ACC112 (cell line): ENCODE data around the gene ZNF608.

Experiments used
- H2AFZ ChIP-seq: fragments of 200-600 bp; sonication (generic); one replicate; pipeline ENCODE4 v1.6.0; 2017; ENCODE audit warnings: antibody characterized with exemption, low read length; ENCODE audit not compliant: unreplicated experiment
- H3K27ac ChIP-seq: fragments of 200-600 bp; sonication (generic); 2 replicates; pipeline ENCODE4 v1.5.1; 2014; ENCODE audit warnings: low read depth, mild to moderate bottlenecking, antibody characterized with exemption, low read length, moderate library complexity
- H3K27me3 ChIP-seq: fragments of 200-600 bp; sonication (generic); 2 replicates; pipeline ENCODE4 v1.6.1; 2014; ENCODE audit warnings: mild to moderate bottlenecking, antibody characterized with exemption, low read length, moderate library complexity, mixed read lengths; ENCODE audit not compliant: insufficient read depth
- H3K36me3 ChIP-seq: fragments of 200-600 bp; sonication (generic); 2 replicates; pipeline ENCODE4 v1.6.1; 2016; ENCODE audit warnings: mild to moderate bottlenecking, antibody characterized with exemption, low read length, moderate library complexity, mixed read lengths; ENCODE audit not compliant: insufficient read depth
- H3K4me1 ChIP-seq: fragments of 200-600 bp; sonication (generic); one replicate; pipeline ENCODE4 v1.6.1; 2016; ENCODE audit warnings: low read length, mixed read lengths; ENCODE audit not compliant: insufficient read depth, unreplicated experiment, control insufficient read depth
- H3K4me3 ChIP-seq: fragments of 200-600 bp; sonication (generic); 2 replicates; pipeline ENCODE4 v1.5.1; 2014; ENCODE audit warnings: mild to moderate bottlenecking, low read depth, low read length
- H3K79me2 ChIP-seq: fragments of 200-600 bp; sonication (generic); one replicate; pipeline ENCODE4 v1.6.0; 2016; ENCODE audit warnings: low read length; ENCODE audit not compliant: control insufficient read depth, unreplicated experiment, insufficient read depth

The ZNF608 gene

GRCh38 chr5:124700333-124700732, 46.1 kb downstream of the ZNF608 start:
- Histone ChIP-seq H3K27me3 (no peaks in the 10 kb centered on the region), H3K79me2 (peaks cover 2% of the 10 kb centered on the region), H3K27ac (no peak overlapping the region), H3K4me3 (no peak overlapping the region), H3K36me3 (no peaks in the 10 kb centered on the region), H2AFZ (no peak overlapping the region), H3K4me1 (no peaks in the 10 kb centered on the region)

- no peak overlapping the region for H3K27ac ChIP-seq
- H3K79me2 ChIP-seq: peaks cover 3% of the 10 kb centered on the region
- H2AFZ ChIP-seq: no peak overlapping the region
- H3K36me3 ChIP-seq: no peaks in the 10 kb centered on the region
- H3K4me1 ChIP-seq: no peaks in the 10 kb centered on the region
- H3K27me3 ChIP-seq: no peaks in the 10 kb centered on the region
- no peak overlapping the region for H3K4me3 ChIP-seq
Observed at GRCh38 chr5:124698770-124699169, 47.7 kb downstream of the ZNF608 start.

- no peaks in the 10 kb centered on the region for H3K27me3 ChIP-seq
- H3K4me1 ChIP-seq: no peaks in the 10 kb centered on the region
- H3K36me3 ChIP-seq: no peaks in the 10 kb centered on the region
- H3K79me2 ChIP-seq: peaks cover 3% of the 10 kb centered on the region
- H3K4me3 ChIP-seq: no peak overlapping the region
- no peak overlapping the region for H3K27ac ChIP-seq
- no peak overlapping the region for H2AFZ ChIP-seq
Observed at GRCh38 chr5:124697933-124698591, 48.4 kb downstream of the ZNF608 start.

GRCh38 chr5:124697501-124697900, 48.9 kb downstream of the ZNF608 start:
- Histone ChIP-seq H3K4me1 (peaks cover 4% of the 10 kb centered on the region), H3K27ac (no peak overlapping the region), H3K36me3 (no peaks in the 10 kb centered on the region), H3K27me3 (no peaks in the 10 kb centered on the region), H2AFZ (no peak overlapping the region), H3K4me3 (no peak overlapping the region), H3K79me2 (peaks cover 3% of the 10 kb centered on the region)

- H2AFZ ChIP-seq: no peak overlapping the region
- peaks cover 3% of the 10 kb centered on the region for H3K79me2 ChIP-seq
- no peak overlapping the region for H3K4me3 ChIP-seq
- peaks cover 10% of the 10 kb centered on the region for H3K4me1 ChIP-seq
- H3K27me3 ChIP-seq: no peaks in the 10 kb centered on the region
- H3K36me3 ChIP-seq: no peaks in the 10 kb centered on the region
- H3K27ac ChIP-seq: no peak overlapping the region
Observed at GRCh38 chr5:124696898-124697297, 49.5 kb downstream of the ZNF608 start.
